Activated CD8-positive, alpha-beta T cell treated with anti-CD3 and anti-CD28 coated beads for 36 hours (primary cell): Measurements from ENCODE around the gene TAS2R14. TPM values are rescaled to one million over a fixed set of nuclear protein-coding genes. Genes with fewer than 3 reads are reported as not detected.

Experiments
- ATAC-seq: fragments of 200-7000 bp; cut with Tn5 transposase; one replicate; pipeline ENCODE4 v1.10.0; 2021; ENCODE audit warnings: mild to moderate bottlenecking, moderate library complexity
- CTCF ChIA-PET: fragments of 350-600 bp; sonication (Branson Sonifier 250); formaldehyde crosslinking; loops from one replicate; lab custom pipeline; 2021; ENCODE audit warnings: antibody characterized with exemption; lab: Charles Lee
- POLR2A ChIA-PET: fragments of 350-600 bp; sonication (Branson Sonifier 250); formaldehyde crosslinking; loops from one replicate; lab custom pipeline; 2021; ENCODE audit warnings: antibody characterized with exemption; lab: Charles Lee
- DNase-seq: peaks from one replicate; pipeline ENCODE4 v3.0.0-alpha.2; 2020
- H3K27ac Mint-ChIP-seq: one replicate; pipeline ENCODE4 v1.8.0; 2021; ENCODE audit warnings: mild to moderate bottlenecking, mixed read lengths
- H3K27me3 Mint-ChIP-seq: one replicate; pipeline ENCODE4 v1.8.0; 2021; ENCODE audit warnings: mixed read lengths
- H3K36me3 Mint-ChIP-seq: one replicate; pipeline ENCODE4 v1.8.0; 2021; ENCODE audit warnings: low read depth, mixed read lengths
- H3K4me1 Mint-ChIP-seq: one replicate; pipeline ENCODE4 v1.8.0; 2021; ENCODE audit warnings: low read depth, mixed read lengths
- H3K4me3 Mint-ChIP-seq: one replicate; pipeline ENCODE4 v1.8.0; 2021; ENCODE audit warnings: mild to moderate bottlenecking, moderate library complexity, mixed read lengths
- H3K9me3 Mint-ChIP-seq: one replicate; pipeline ENCODE4 v1.8.0; 2021; ENCODE audit warnings: mixed read lengths
- intact Hi-C: fragments of 100-400 bp; cut with micrococcal nuclease; formaldehyde crosslinking; loops from one replicate; pipeline ENCODE4 v1.10.0; 2022
- total RNA-seq, 2 experiments: library from RNA; stranded (reverse); gene quantifications; one replicate each; pipeline ENCODE4 v1.2.3, GENCODE V29; 2021
- TF ChIP-seq, protein P1 (sequence below): fragments of 200-600 bp; IDR thresholded peaks from one replicate; pipeline ENCODE4 v1.8.0; 2022; ENCODE audit warnings: antibody characterized with exemption, mild to moderate bottlenecking

TAS2R14 gene, protein sequence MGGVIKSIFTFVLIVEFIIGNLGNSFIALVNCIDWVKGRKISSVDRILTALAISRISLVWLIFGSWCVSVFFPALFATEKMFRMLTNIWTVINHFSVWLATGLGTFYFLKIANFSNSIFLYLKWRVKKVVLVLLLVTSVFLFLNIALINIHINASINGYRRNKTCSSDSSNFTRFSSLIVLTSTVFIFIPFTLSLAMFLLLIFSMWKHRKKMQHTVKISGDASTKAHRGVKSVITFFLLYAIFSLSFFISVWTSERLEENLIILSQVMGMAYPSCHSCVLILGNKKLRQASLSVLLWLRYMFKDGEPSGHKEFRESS
- 1 to 10 TPM in 1 of 2 experiments, under 1 TPM in 1; 0.97 to 1.0 TPM for total RNA-seq

DNA sequence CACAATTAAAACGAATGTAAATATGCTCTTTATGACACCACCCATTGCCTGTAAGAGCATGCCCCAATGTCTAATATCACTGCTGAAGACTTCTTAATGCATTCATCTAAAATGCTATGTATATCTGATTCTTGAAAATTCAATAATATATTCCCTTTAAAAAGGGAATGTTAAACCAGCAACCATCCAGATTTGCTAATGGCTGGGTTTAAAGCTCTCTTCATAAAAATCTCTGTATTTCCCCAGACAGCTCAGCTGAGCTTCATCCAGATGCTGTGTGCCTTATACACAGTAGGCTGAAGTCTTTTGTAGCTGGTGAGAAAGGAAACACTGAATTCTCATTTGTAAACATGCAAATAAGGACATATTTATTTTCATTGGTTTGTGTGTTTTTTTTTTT, at the start of gene TAS2R14:
Gene TAS2R14 (minus strand): TSS at position 101 of the 400 bp plus-strand sequence. CDS start 56 bp downstream, at position 45.
- POLR2A ChIA-PET: no interaction called here
- no peak within 1 kb of the TSS for H3K27ac Mint-ChIP-seq
- CTCF ChIA-PET: no interaction called here
- no peak for ATAC-seq
- H3K36me3 Mint-ChIP-seq: peaks cover 4% of the 10 kb centered on the region
- no peak within 1 kb of the TSS for H3K4me3 Mint-ChIP-seq
- no peaks in the 10 kb centered on the region for H3K9me3 Mint-ChIP-seq
- TF ChIP-seq, protein P1, sequence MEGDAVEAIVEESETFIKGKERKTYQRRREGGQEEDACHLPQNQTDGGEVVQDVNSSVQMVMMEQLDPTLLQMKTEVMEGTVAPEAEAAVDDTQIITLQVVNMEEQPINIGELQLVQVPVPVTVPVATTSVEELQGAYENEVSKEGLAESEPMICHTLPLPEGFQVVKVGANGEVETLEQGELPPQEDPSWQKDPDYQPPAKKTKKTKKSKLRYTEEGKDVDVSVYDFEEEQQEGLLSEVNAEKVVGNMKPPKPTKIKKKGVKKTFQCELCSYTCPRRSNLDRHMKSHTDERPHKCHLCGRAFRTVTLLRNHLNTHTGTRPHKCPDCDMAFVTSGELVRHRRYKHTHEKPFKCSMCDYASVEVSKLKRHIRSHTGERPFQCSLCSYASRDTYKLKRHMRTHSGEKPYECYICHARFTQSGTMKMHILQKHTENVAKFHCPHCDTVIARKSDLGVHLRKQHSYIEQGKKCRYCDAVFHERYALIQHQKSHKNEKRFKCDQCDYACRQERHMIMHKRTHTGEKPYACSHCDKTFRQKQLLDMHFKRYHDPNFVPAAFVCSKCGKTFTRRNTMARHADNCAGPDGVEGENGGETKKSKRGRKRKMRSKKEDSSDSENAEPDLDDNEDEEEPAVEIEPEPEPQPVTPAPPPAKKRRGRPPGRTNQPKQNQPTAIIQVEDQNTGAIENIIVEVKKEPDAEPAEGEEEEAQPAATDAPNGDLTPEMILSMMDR: no peak
- H3K4me1 Mint-ChIP-seq: peaks cover 8% of the 10 kb centered on the region
- H3K27me3 Mint-ChIP-seq: no peaks in the 10 kb centered on the region
- DNase-seq: no peak
- intact Hi-C loops: no loop called here

DNA sequence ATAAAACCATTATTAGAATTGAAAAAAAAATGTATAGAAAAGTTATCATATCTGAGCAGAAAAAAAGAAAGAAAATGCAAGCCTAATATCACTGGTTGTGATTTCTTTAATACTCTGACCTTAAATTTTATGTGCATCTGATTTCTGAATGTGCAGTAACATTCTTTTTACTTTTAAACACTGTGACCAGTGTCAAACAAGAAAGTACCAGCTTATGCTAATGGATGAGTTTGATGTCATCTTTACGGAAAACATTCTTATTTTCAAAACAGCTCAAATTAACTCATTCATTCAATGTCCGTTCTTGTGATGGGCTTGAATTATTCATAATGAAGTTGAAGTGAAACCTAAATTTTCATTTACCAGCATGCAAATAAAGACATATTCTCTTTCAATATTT, 47.7 kb upstream of the TAS2R14 start, which contains the start of gene TAS2R50:
Gene TAS2R50 (minus strand): TSS at position 101 of the 400 bp plus-strand sequence. CDS start 52 bp downstream, at position 49.
- peaks cover 16% of the 10 kb centered on the region for H3K36me3 Mint-ChIP-seq
- peaks cover 6% of the 10 kb centered on the region for H3K9me3 Mint-ChIP-seq
- DNase-seq (no peak), ATAC-seq (no peak)
- H3K4me3 Mint-ChIP-seq: no peak within 1 kb of the TSS
- no peak within 1 kb of the TSS for H3K27ac Mint-ChIP-seq
- peaks cover 30% of the 10 kb centered on the region for H3K4me1 Mint-ChIP-seq
- ChIA-PET CTCF (no interaction called here), POLR2A (no interaction called here)
- H3K27me3 Mint-ChIP-seq: peaks cover 12% of the 10 kb centered on the region
- intact Hi-C loops: no loop called here
- TF ChIP-seq, protein P1: no peak

DNA sequence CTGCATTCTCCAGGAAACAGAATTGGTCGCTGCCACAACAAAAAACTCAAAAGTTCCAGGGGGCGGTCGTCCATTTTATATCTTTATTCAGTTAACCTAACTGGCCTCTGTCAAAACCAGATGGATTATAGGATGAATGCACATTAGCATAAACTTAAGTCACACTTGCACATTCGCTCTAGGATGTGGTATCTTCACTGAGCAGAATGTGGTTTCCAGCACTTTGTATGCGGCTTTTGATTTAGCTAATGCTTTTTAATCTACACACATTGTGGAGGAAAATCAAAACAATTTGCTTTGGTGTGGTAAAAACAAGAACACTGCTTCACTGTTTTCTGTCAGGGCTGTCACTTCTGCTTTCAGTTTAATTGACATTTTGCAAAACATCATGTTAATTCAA, 43.2 kb upstream of the TAS2R14 start:
- Mint-ChIP-seq H3K36me3 (peaks cover 6% of the 10 kb centered on the region), H3K4me1 (peaks cover 36% of the 10 kb centered on the region), H3K27me3 (peaks cover 26% of the 10 kb centered on the region), H3K27ac (no peak overlapping the region), H3K4me3 (no peak overlapping the region), H3K9me3 (no peaks in the 10 kb centered on the region)
- ChIA-PET CTCF (interaction anchor here (1.0 kb wide), 1 partner anchor 504 kb away, joined by 3 read pairs; no protein-coding TSS in a partner anchor), POLR2A (no interaction called here)
- ATAC-seq (peak; percentile 88), DNase-seq (peak; percentile 68)
- intact Hi-C loops: no loop called here
- TF ChIP-seq, protein P1: no peak

DNA sequence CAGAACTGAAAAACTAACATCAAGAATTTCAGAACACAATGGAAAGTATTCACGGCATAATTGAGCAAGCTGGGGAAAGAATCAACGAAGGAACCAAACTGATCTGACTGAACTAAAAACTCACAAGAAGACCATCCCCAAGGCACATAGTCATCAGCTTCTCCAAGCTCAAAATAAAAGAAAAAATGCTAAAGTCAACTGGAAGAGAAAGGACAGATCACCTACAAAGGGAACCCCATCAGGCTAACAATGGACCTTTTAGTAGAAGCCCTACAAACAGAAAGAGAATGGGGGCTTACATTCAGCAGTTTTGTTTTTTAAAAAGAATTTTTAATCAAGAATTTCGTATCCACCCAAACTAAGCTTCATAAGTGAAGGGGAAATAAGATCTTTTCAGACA, 35.9 kb upstream of the TAS2R14 start:
- Mint-ChIP-seq H3K9me3 (no peaks in the 10 kb centered on the region), H3K4me3 (no peak overlapping the region), H3K36me3 (peaks cover 8% of the 10 kb centered on the region), H3K27ac (no peak overlapping the region), H3K4me1 (peaks cover 5% of the 10 kb centered on the region), H3K27me3 (peaks cover 8% of the 10 kb centered on the region)
- ATAC-seq (no peak), DNase-seq (no peak)
- intact Hi-C loops: no loop called here
- TF ChIP-seq, protein P1: no peak
- CTCF ChIA-PET: no interaction called here
- POLR2A ChIA-PET: no interaction called here

DNA sequence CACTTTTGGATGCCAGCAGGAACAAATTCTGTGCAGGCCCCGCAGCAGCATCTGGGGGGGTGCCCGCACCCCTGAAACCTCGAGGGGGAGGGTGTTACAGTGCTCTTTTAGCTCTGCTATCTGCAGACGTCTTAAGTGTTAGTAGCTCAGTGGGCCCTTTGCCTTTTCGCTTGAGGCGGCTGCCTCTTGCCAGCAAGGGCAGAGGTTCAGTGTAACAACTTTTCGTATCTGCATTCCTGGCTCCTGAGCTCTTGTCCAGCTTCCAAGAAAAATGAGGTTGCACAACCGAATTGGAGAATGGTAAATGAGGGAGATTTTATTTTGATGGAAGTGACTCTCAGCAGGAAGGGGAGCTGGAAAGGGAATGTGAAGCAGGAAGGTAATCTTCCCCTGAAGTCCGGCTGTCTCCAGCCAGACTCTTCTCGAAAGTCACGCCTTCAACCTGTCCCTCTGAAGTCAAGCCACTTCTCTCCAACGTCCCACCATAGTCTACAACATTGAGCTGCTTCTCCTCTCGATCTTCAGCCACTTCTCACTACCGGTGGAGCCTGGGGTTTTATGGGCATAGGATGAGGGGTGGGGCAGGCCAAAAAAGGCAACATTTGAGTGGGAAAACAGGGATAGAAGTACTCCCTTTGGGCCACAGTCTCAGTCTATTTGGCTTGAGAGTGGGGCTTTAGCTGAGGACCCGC, 29.8 kb upstream of the TAS2R14 start:
- TF ChIP-seq, protein P1: no peak
- POLR2A ChIA-PET: no interaction called here
- Mint-ChIP-seq H3K27ac (no peak overlapping the region), H3K36me3 (peaks cover 7% of the 10 kb centered on the region), H3K27me3 (no peaks in the 10 kb centered on the region), H3K4me1 (no peaks in the 10 kb centered on the region), H3K9me3 (no peaks in the 10 kb centered on the region), H3K4me3 (no peak overlapping the region)
- ATAC-seq (no peak), DNase-seq (no peak)
- intact Hi-C loops: no loop called here
- CTCF ChIA-PET: interaction anchor here (0.8 to 2.2 kb wide), 4 partner anchors 27 to 885 kb away, joined by 3 to 5 read pairs (median 3); partner anchors contain the start of gene PRH2
